Measurements from ENCODE around the gene NLRC3. TPM values are rescaled to one million over a fixed set of nuclear protein-coding genes. Genes with fewer than 3 reads are reported as not detected.

Gene NLRC3
- total RNA-seq, 1 experiment from 2014 or later, result not detected

DNA sequence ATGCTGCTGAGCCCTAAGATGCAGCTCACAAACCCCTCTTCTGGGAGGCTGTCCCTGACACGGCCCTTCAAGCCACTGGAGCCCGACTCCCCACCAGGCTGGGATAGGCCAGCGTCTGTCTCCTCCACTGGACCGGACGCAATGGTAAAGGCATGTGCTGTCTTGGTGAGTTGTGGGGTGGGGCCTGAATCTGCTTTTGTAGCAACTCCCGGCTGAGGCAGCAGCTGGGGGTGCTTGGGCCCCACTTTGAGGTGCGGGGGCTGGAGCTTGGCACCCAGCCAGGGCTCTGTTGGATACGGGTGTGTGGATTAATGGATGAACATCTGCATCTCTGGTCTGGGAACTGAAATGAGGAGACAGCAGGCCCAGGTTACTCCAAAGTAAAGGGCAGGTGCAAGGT is 3.5 kb upstream of the NLRC3 start:
- H3K4me3 ChIP-seq (ENCODE audit: low read length), result no peak overlapping the region
- no peaks in the 10 kb centered on the region for H3K9me3 ChIP-seq (ENCODE audit: low read length)
- CTCF ChIA-PET, result no interaction called here
- no peaks in the 10 kb centered on the region for H3K36me3 ChIP-seq (ENCODE audit: low read depth, low read length)
- H3F3A ChIP-seq (ENCODE audit: low read length, unreplicated experiment), result no peaks in the 10 kb centered on the region
- no peak overlapping the region for H3K27ac ChIP-seq (ENCODE audit: low read length)
- TF ChIP-seq, protein P1, sequence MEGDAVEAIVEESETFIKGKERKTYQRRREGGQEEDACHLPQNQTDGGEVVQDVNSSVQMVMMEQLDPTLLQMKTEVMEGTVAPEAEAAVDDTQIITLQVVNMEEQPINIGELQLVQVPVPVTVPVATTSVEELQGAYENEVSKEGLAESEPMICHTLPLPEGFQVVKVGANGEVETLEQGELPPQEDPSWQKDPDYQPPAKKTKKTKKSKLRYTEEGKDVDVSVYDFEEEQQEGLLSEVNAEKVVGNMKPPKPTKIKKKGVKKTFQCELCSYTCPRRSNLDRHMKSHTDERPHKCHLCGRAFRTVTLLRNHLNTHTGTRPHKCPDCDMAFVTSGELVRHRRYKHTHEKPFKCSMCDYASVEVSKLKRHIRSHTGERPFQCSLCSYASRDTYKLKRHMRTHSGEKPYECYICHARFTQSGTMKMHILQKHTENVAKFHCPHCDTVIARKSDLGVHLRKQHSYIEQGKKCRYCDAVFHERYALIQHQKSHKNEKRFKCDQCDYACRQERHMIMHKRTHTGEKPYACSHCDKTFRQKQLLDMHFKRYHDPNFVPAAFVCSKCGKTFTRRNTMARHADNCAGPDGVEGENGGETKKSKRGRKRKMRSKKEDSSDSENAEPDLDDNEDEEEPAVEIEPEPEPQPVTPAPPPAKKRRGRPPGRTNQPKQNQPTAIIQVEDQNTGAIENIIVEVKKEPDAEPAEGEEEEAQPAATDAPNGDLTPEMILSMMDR (conservative IDR thresholded peaks at IDR 0.05; ENCODE audit: low read depth, low read length), result no peak
- no peak for TF ChIP-seq EZH2 (IDR thresholded peaks at IDR 0.05; ENCODE audit: low read length, unreplicated experiment)
- TF ChIP-seq EZH2phosphoT487 (IDR thresholded peaks at IDR 0.05; ENCODE audit: borderline replicate concordance, low read length), result no peak
- BruUV-seq (replicated peaks), result no TSS peak
- no peaks in the 10 kb centered on the region for H3K4me1 ChIP-seq (ENCODE audit: insufficient read depth, low read length)
- no peaks in the 10 kb centered on the region for H3K27me3 ChIP-seq (ENCODE audit: low read length)
- DNase-seq, result no peak
- POLR2A ChIA-PET (ENCODE audit: unreplicated experiment), result no interaction called here
- H3K79me2 ChIP-seq (ENCODE audit: low read length), result no peaks in the 10 kb centered on the region
- H3K9ac ChIP-seq (ENCODE audit: low read length), result no peak overlapping the region
- no peak for ATAC-seq
- intact Hi-C loops (cut with micrococcal nuclease), result no loop called here
- no peaks in the 10 kb centered on the region for H3K9me2 ChIP-seq (replicated peaks; ENCODE audit: low read length)
- no peak overlapping the region for H2AFZ ChIP-seq (ENCODE audit: low read length)
- H4K20me1 ChIP-seq (ENCODE audit: low read length), result no peaks in the 10 kb centered on the region
- H3K4me2 ChIP-seq (ENCODE audit: low read length), result no peak overlapping the region

DNA sequence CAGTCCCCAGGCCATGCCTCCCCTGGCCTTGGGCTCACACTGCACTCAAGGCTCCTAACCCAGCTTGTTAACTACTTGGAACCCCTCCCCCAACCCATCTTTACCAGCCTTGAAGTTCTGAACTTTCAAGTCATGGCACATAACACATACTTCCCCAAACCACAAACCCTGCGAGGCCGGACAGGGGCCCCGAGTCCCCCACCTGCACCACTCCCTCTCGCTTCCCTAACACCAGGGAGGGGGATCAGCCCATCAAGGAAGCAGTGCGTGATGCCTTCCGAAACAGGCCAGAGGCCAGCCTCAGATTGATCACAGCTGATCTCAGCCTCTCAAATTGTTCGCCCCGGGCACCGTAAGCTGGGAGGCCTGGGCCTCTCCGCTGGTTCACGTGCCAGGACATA is 3.0 kb upstream of the NLRC3 start:
- intact Hi-C loops (cut with micrococcal nuclease), result no loop called here
- no TSS peak for BruUV-seq (replicated peaks)
- TF ChIP-seq, protein P1 (conservative IDR thresholded peaks at IDR 0.05; ENCODE audit: low read depth, low read length), result no peak
- TF ChIP-seq EZH2phosphoT487 (IDR thresholded peaks at IDR 0.05; ENCODE audit: borderline replicate concordance, low read length) (no peak), EZH2 (IDR thresholded peaks at IDR 0.05; ENCODE audit: low read length, unreplicated experiment) (no peak)
- Histone ChIP-seq H3K9me3 (ENCODE audit: low read length) (no peaks in the 10 kb centered on the region), H3K9ac (ENCODE audit: low read length) (no peak overlapping the region), H3K4me1 (ENCODE audit: insufficient read depth, low read length) (no peaks in the 10 kb centered on the region), H3K4me2 (ENCODE audit: low read length) (no peak overlapping the region), H3K79me2 (ENCODE audit: low read length) (no peaks in the 10 kb centered on the region), H3F3A (ENCODE audit: low read length, unreplicated experiment) (no peaks in the 10 kb centered on the region), H3K36me3 (ENCODE audit: low read depth, low read length) (no peaks in the 10 kb centered on the region), H4K20me1 (ENCODE audit: low read length) (no peaks in the 10 kb centered on the region), H2AFZ (ENCODE audit: low read length) (no peak overlapping the region), H3K9me2 (replicated peaks; ENCODE audit: low read length) (no peaks in the 10 kb centered on the region), H3K27me3 (ENCODE audit: low read length) (no peaks in the 10 kb centered on the region), H3K4me3 (ENCODE audit: low read length) (no peak overlapping the region), H3K27ac (ENCODE audit: low read length) (no peak overlapping the region)
- POLR2A ChIA-PET (ENCODE audit: unreplicated experiment), result no interaction called here
- DNase-seq (no peak), ATAC-seq (no peak)
- CTCF ChIA-PET, result no interaction called here

DNA sequence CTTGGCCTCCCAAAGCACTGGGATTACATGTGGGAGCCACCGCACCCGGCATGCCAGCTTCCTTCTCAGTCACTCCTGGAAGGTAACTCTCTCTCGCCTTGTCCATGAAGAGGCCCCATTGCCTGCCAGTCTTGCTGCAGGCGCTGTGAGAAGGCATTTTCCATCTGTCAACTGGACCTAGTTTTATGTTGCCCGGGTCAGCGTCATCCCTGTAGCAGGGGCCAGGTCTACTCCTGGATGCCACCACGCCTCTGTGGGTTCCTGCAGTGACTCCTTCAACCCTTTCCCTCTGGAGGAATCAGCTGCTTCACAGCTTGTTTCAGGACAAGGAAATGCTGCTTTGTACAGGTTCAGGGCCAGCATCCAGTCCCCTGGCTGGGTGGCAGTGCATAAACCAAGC is 2.6 kb upstream of the NLRC3 start:
- H3K9me3 ChIP-seq (ENCODE audit: low read length), result no peaks in the 10 kb centered on the region
- no peak overlapping the region for H3K9ac ChIP-seq (ENCODE audit: low read length)
- no peaks in the 10 kb centered on the region for H3K9me2 ChIP-seq (replicated peaks; ENCODE audit: low read length)
- H3K36me3 ChIP-seq (ENCODE audit: low read depth, low read length), result no peaks in the 10 kb centered on the region
- H3K4me2 ChIP-seq (ENCODE audit: low read length), result no peak overlapping the region
- H3F3A ChIP-seq (ENCODE audit: low read length, unreplicated experiment), result no peaks in the 10 kb centered on the region
- POLR2A ChIA-PET (ENCODE audit: unreplicated experiment), result no interaction called here
- CTCF ChIA-PET, result no interaction called here
- intact Hi-C loops (cut with micrococcal nuclease), result no loop called here
- TF ChIP-seq, protein P1 (conservative IDR thresholded peaks at IDR 0.05; ENCODE audit: low read depth, low read length), result no peak
- TF ChIP-seq EZH2phosphoT487 (IDR thresholded peaks at IDR 0.05; ENCODE audit: borderline replicate concordance, low read length) (no peak), EZH2 (IDR thresholded peaks at IDR 0.05; ENCODE audit: low read length, unreplicated experiment) (no peak)
- H4K20me1 ChIP-seq (ENCODE audit: low read length), result no peaks in the 10 kb centered on the region
- H3K4me3 ChIP-seq (ENCODE audit: low read length), result no peak overlapping the region
- no peak for DNase-seq
- H2AFZ ChIP-seq (ENCODE audit: low read length), result no peak overlapping the region
- no peaks in the 10 kb centered on the region for H3K4me1 ChIP-seq (ENCODE audit: insufficient read depth, low read length)
- ATAC-seq, result no peak
- H3K79me2 ChIP-seq (ENCODE audit: low read length), result no peaks in the 10 kb centered on the region
- no peaks in the 10 kb centered on the region for H3K27me3 ChIP-seq (ENCODE audit: low read length)
- H3K27ac ChIP-seq (ENCODE audit: low read length), result no peak overlapping the region
- BruUV-seq (replicated peaks), result no TSS peak

All from PC-3 (cell line).